Large intestine (tissue), 3 donors: ENCODE measurements around the gene TRABD2A. TPM values are rescaled to one million over a fixed set of nuclear protein-coding genes. Genes with fewer than 3 reads are reported as not detected.

ENCODE experiments used
- DNase-seq, 2 donors: peaks; one replicate each; pipeline versions ENCODE4 v3.0.0 to v3.0.0-alpha.2; 2013
- H3K27ac ChIP-seq: one replicate; pipeline ENCODE4 v1.5.1; 2013; ENCODE audit warnings: low read length
- H3K27me3 ChIP-seq: 2 replicates; pipeline ENCODE4 v1.6.1; 2013; ENCODE audit warnings: low read length; ENCODE audit not compliant: control insufficient read depth, insufficient read depth
- H3K36me3 ChIP-seq: 2 replicates; pipeline ENCODE4 v1.6.1; 2013; ENCODE audit warnings: low read length; ENCODE audit not compliant: control insufficient read depth, insufficient read depth
- H3K4me1 ChIP-seq: one replicate; pipeline ENCODE4 v1.6.1; 2013; ENCODE audit warnings: low read length; ENCODE audit not compliant: control insufficient read depth, insufficient read depth
- H3K4me3 ChIP-seq: one replicate; pipeline ENCODE4 v1.5.1; 2013; ENCODE audit warnings: low read length
- H3K9me3 ChIP-seq: one replicate; pipeline ENCODE4 v1.6.1; 2013; ENCODE audit warnings: mild to moderate bottlenecking, low read depth, low read length, moderate library complexity; ENCODE audit not compliant: control insufficient read depth
- whole genome bisulfite sequencing: methylation state at CpG from one replicate; pipeline ENCODE4 v1.1.5; 2013; ENCODE audit warnings: low lambda C conversion rate; ENCODE audit not compliant: insufficient coverage; 5-methylcytosine and 5-hydroxymethylcytosine counted together
- polyA plus RNA-seq: library from polyadenylated mRNA; unstranded; fragments of 120-200 nt; gene quantifications from one replicate; pipeline ENCODE4 v1.2.1, GENCODE V29; 2013

TRABD2A gene
- polyA plus RNA-seq, 1 donor: 18.0 TPM

- H3K27ac ChIP-seq: no peak overlapping the region
- peaks cover 5% of the 10 kb centered on the region for H3K36me3 ChIP-seq
- H3K27me3 ChIP-seq: no peaks in the 10 kb centered on the region
- DNase-seq: no peak
- no peak overlapping the region for H3K4me3 ChIP-seq
- no CpG with 5 or more reads among the region's 7 CpGs for WGBS
- no peaks in the 10 kb centered on the region for H3K9me3 ChIP-seq
- H3K4me1 ChIP-seq: no peaks in the 10 kb centered on the region
Measured at GRCh38 chr2:84821806-84822205, 59.1 kb downstream of the TRABD2A start.

- 100% methylated on average over 1 of the region's 2 CpGs for WGBS
- DNase-seq: no peak
Measured at GRCh38 chr2:84817239-84817655, 63.6 kb downstream of the TRABD2A start.

GRCh38 chr2:84816426-84817026 lies 64.4 kb downstream of the TRABD2A start:
- no peaks in the 10 kb centered on the region for H3K9me3 ChIP-seq
- WGBS: 92% methylated on average over 1 of the region's 6 CpGs
- no peak overlapping the region for H3K27ac ChIP-seq
- no peaks in the 10 kb centered on the region for H3K27me3 ChIP-seq
- DNase-seq: no peak
- no peak overlapping the region for H3K4me3 ChIP-seq
- H3K4me1 ChIP-seq: no peaks in the 10 kb centered on the region
- no peaks in the 10 kb centered on the region for H3K36me3 ChIP-seq

More at GRCh38 chr2:84817239-84817655, 63.6 kb downstream of the TRABD2A start:
- H3K9me3 ChIP-seq: no peaks in the 10 kb centered on the region
- H3K4me3 ChIP-seq: no peak overlapping the region
- H3K27me3 ChIP-seq: no peaks in the 10 kb centered on the region
- no peak overlapping the region for H3K27ac ChIP-seq
- peaks cover 3% of the 10 kb centered on the region for H3K36me3 ChIP-seq
- H3K4me1 ChIP-seq: no peaks in the 10 kb centered on the region

GRCh38 chr2:84815146-84815545 lies 65.7 kb downstream of the TRABD2A start:
- WGBS: 100% methylated on average over 1 of the region's 3 CpGs
- no peak for DNase-seq
- Histone ChIP-seq H3K4me1 (no peaks in the 10 kb centered on the region), H3K36me3 (no peaks in the 10 kb centered on the region), H3K27me3 (no peaks in the 10 kb centered on the region), H3K27ac (no peak overlapping the region), H3K4me3 (no peak overlapping the region), H3K9me3 (no peaks in the 10 kb centered on the region)

- DNase-seq: no peak
- no peaks in the 10 kb centered on the region for H3K27me3 ChIP-seq
- no peak overlapping the region for H3K4me3 ChIP-seq
- no peak overlapping the region for H3K27ac ChIP-seq
- no CpG with 5 or more reads among the region's 6 CpGs for WGBS
- no peaks in the 10 kb centered on the region for H3K36me3 ChIP-seq
- no peaks in the 10 kb centered on the region for H3K9me3 ChIP-seq
- H3K4me1 ChIP-seq: no peaks in the 10 kb centered on the region
Measured at GRCh38 chr2:84811839-84812431, 68.9 kb downstream of the TRABD2A start.

- H3K9me3 ChIP-seq: no peaks in the 10 kb centered on the region
- H3K27me3 ChIP-seq: no peaks in the 10 kb centered on the region
- WGBS: no CpG with 5 or more reads among the region's 4 CpGs
- no peaks in the 10 kb centered on the region for H3K4me1 ChIP-seq
- H3K36me3 ChIP-seq: no peaks in the 10 kb centered on the region
- H3K27ac ChIP-seq: no peak overlapping the region
- DNase-seq: no peak
- H3K4me3 ChIP-seq: no peak overlapping the region
Measured at GRCh38 chr2:84808279-84808678, 72.6 kb downstream of the TRABD2A start.

- Histone ChIP-seq H3K4me3 (no peak overlapping the region), H3K36me3 (no peaks in the 10 kb centered on the region), H3K27ac (no peak overlapping the region), H3K27me3 (no peaks in the 10 kb centered on the region), H3K9me3 (no peaks in the 10 kb centered on the region), H3K4me1 (no peaks in the 10 kb centered on the region)
- DNase-seq: peak; percentile 13 to 27
- 100% methylated on average over 4 of the region's 4 CpGs for WGBS
Measured at GRCh38 chr2:84807063-84807485, 73.8 kb downstream of the TRABD2A start.

- H3K27me3 ChIP-seq: no peaks in the 10 kb centered on the region
- no peaks in the 10 kb centered on the region for H3K36me3 ChIP-seq
- DNase-seq: no peak
- no peak overlapping the region for H3K4me3 ChIP-seq
- H3K27ac ChIP-seq: no peak overlapping the region
- no peaks in the 10 kb centered on the region for H3K4me1 ChIP-seq
- 60% methylated on average over 1 of the region's 1 CpG for WGBS
- no peaks in the 10 kb centered on the region for H3K9me3 ChIP-seq
Measured at GRCh38 chr2:84805250-84805958, 75.5 kb downstream of the TRABD2A start.

- H3K27me3 ChIP-seq: no peaks in the 10 kb centered on the region
- DNase-seq: no peak
- no peaks in the 10 kb centered on the region for H3K9me3 ChIP-seq
- no peaks in the 10 kb centered on the region for H3K4me1 ChIP-seq
- 100% methylated on average over 1 of the region's 2 CpGs for WGBS
- no peaks in the 10 kb centered on the region for H3K36me3 ChIP-seq
- no peak overlapping the region for H3K27ac ChIP-seq
- H3K4me3 ChIP-seq: no peak overlapping the region
Measured at GRCh38 chr2:84801811-84802210, 79.1 kb downstream of the TRABD2A start.

GRCh38 chr2:84800194-84800805 lies 80.6 kb downstream of the TRABD2A start:
- no peak overlapping the region for H3K27ac ChIP-seq
- H3K27me3 ChIP-seq: no peaks in the 10 kb centered on the region
- DNase-seq: no peak
- H3K9me3 ChIP-seq: no peaks in the 10 kb centered on the region
- no peak overlapping the region for H3K4me3 ChIP-seq
- 86% methylated on average over 1 of the region's 1 CpG for WGBS
- H3K4me1 ChIP-seq: no peaks in the 10 kb centered on the region
- H3K36me3 ChIP-seq: no peaks in the 10 kb centered on the region
